IMR-90 (cell line): ENCODE results near the gene C10orf71.

Experiments used
- CEBPB ChIP-seq: IDR thresholded peaks from 2 replicates; pipeline ENCODE4 v1.6.1; 2012; ENCODE audit warnings: low read depth, low read length, improper control_type of control experiment
- CTCF ChIP-seq: conservative IDR thresholded peaks from 2 replicates; pipeline ENCODE4 v1.5.1; 2012; ENCODE audit warnings: mild to moderate bottlenecking, low read depth, low read length, improper control_type of control experiment
- ELK1 ChIP-seq: fragments of 150-350 bp; IDR thresholded peaks from 2 replicates; pipeline ENCODE4 v1.6.1; 2016; ENCODE audit warnings: low read depth, mild to moderate bottlenecking, low read length, moderate library complexity, borderline replicate concordance
- FOS ChIP-seq: fragments of 150-350 bp; IDR thresholded peaks from 2 replicates; pipeline ENCODE4 v1.6.1; 2016; ENCODE audit warnings: low read depth, low read length
- MAFK ChIP-seq: IDR thresholded peaks from 2 replicates; pipeline ENCODE4 v1.6.1; 2012; ENCODE audit warnings: low read depth, low read length, improper control_type of control experiment
- MAZ ChIP-seq: IDR thresholded peaks from 2 replicates; pipeline ENCODE4 v1.6.1; 2012; ENCODE audit warnings: low read depth, mild to moderate bottlenecking, low read length, improper control_type of control experiment, moderate library complexity, borderline replicate concordance
- MXI1 ChIP-seq: IDR thresholded peaks from 2 replicates; pipeline ENCODE4 v1.6.1; 2012; ENCODE audit warnings: low read depth, mild to moderate bottlenecking, low read length, moderate library complexity, borderline replicate concordance
- POLR2A ChIP-seq: IDR thresholded peaks from 2 replicates; pipeline ENCODE4 v1.6.1; 2012; ENCODE audit warnings: mild to moderate bottlenecking, low read depth, low read length
- RAD21 ChIP-seq: IDR thresholded peaks from 2 replicates; pipeline ENCODE4 v1.6.1; 2012; ENCODE audit warnings: low read length, improper control_type of control experiment
- RCOR1 ChIP-seq: IDR thresholded peaks from 2 replicates; pipeline ENCODE4 v1.6.1; 2012; ENCODE audit warnings: mild to moderate bottlenecking, low read length, improper control_type of control experiment; ENCODE audit not compliant: insufficient replicate concordance
- USF2 ChIP-seq: fragments of 150-350 bp; IDR thresholded peaks from 2 replicates; pipeline ENCODE4 v1.6.1; 2017; ENCODE audit warnings: mild to moderate bottlenecking, antibody characterized with exemption, low read length, low read depth

GRCh38 chr10:49364051-49364450 is 65.1 kb downstream of the C10orf71 start:
- TF ChIP-seq RCOR1 (no peak), MAFK (no peak), CTCF (no peak), CEBPB (no peak), FOS (no peak), ELK1 (no peak), POLR2A (no peak), USF2 (no peak), MAZ (no peak), RAD21 (no peak), MXI1 (no peak)
